ENCODE measurements around the gene EPHA6. TPM values are rescaled to one million over a fixed set of nuclear protein-coding genes. Genes with fewer than 3 reads are reported as not detected.

EPHA6 gene
- total and polyA plus RNA-seq, 2 donors (not counting 1 experiment from before 2014, with no cell fraction given): not detected

- WGBS (ENCODE audit: insufficient coverage): no CpG with 5 or more reads among the region's 2 CpGs
- Histone ChIP-seq H3K4me1 (ENCODE audit: control insufficient read depth in 2 of 2, insufficient read depth in 2 of 2, low read length in 2 of 2) (no peaks in the 10 kb centered on the region), H3K4me2 (replicated peaks; ENCODE audit: low read depth, low read length, poor library complexity, severe bottlenecking) (no peak overlapping the region), H3K27me3 (replicated peaks in 1 of 4; ENCODE audit: control extremely low read depth in 1 of 4, control insufficient read depth in 3 of 4, insufficient read depth in 4 of 4, low read length in 3 of 4) (no peaks in the 10 kb centered on the region), H3K4me3 (ENCODE audit: control extremely low read depth in 1 of 5, extremely low read depth in 1 of 5, insufficient read depth in 1 of 5, low read depth in 2 of 5, low read length in 4 of 5) (no peak overlapping the region), H3K27ac (ENCODE audit: low read length in 2 of 2) (no peak overlapping the region), H3K9me3 (ENCODE audit: control extremely low read depth in 1 of 3, control insufficient read depth in 2 of 3, insufficient read depth in 1 of 3, low read length in 2 of 3) (peaks cover 0 to 4% (median 3%) of the 10 kb centered on the region in 3 donors), H3K79me2 (ENCODE audit: control insufficient read depth, insufficient read depth, low read length) (no peaks in the 10 kb centered on the region), H3K9ac (ENCODE audit: low read length) (no peak overlapping the region), H3K36me3 (replicated peaks in 1 of 2; ENCODE audit: control extremely low read depth in 1 of 2, control insufficient read depth in 1 of 2, extremely low read depth in 1 of 2, insufficient read depth in 2 of 2, low read length in 1 of 2) (no peaks in the 10 kb centered on the region), H4K20me1 (ENCODE audit: control insufficient read depth, insufficient read depth, low read length, poor library complexity, severe bottlenecking) (no peaks in the 10 kb centered on the region), H2AFZ (ENCODE audit: insufficient read depth, low read depth, low read length, poor library complexity, severe bottlenecking) (no peak overlapping the region)
- intact Hi-C loops (cut with micrococcal nuclease): no loop called here
- POLR2A ChIA-PET: no interaction called here
- no peak for ATAC-seq (ENCODE audit: low read depth)
- CTCF ChIA-PET: no interaction called here
- Mint-ChIP-seq H3K4me3 (no peak overlapping the region), H3K9me3 (ENCODE audit: insufficient read depth) (peaks cover 21% of the 10 kb centered on the region), H3K27ac (no peak overlapping the region), H3K4me1 (no peaks in the 10 kb centered on the region), H3K27me3 (no peaks in the 10 kb centered on the region)
- TF ChIP-seq CTCF (IDR thresholded peaks at IDR 0.05) (no peak), EZH2 (IDR thresholded peaks at IDR 0.05; ENCODE audit: borderline replicate concordance, insufficient read depth, low read depth, low read length, poor library complexity, severe bottlenecking) (no peak)
- DNase-seq: no peak
Observed at GRCh38 chr3:97504463-97504862, 690.1 kb downstream of the EPHA6 start.

- TF ChIP-seq EZH2 (IDR thresholded peaks at IDR 0.05; ENCODE audit: borderline replicate concordance, insufficient read depth, low read depth, low read length, poor library complexity, severe bottlenecking) (no peak), CTCF (IDR thresholded peaks at IDR 0.05) (no peak)
- peaks cover 0 to 9% (median 0%) of the 10 kb centered on the region in 3 donors for H3K9me3 ChIP-seq (ENCODE audit: control extremely low read depth in 1 of 3, control insufficient read depth in 2 of 3, insufficient read depth in 1 of 3, low read length in 2 of 3)
- no peaks in the 10 kb centered on the region for H3K27me3 ChIP-seq (replicated peaks in 1 of 4; ENCODE audit: control extremely low read depth in 1 of 4, control insufficient read depth in 3 of 4, insufficient read depth in 4 of 4, low read length in 3 of 4)
- H4K20me1 ChIP-seq (ENCODE audit: control insufficient read depth, insufficient read depth, low read length, poor library complexity, severe bottlenecking): no peaks in the 10 kb centered on the region
- Mint-ChIP-seq H3K9me3 (ENCODE audit: insufficient read depth) (peaks cover 15% of the 10 kb centered on the region), H3K27me3 (no peaks in the 10 kb centered on the region), H3K4me3 (no peak overlapping the region), H3K27ac (no peak overlapping the region), H3K4me1 (no peaks in the 10 kb centered on the region)
- DNase-seq (no peak), ATAC-seq (ENCODE audit: low read depth) (no peak)
- H3K36me3 ChIP-seq (replicated peaks in 1 of 2; ENCODE audit: control extremely low read depth in 1 of 2, control insufficient read depth in 1 of 2, extremely low read depth in 1 of 2, insufficient read depth in 2 of 2, low read length in 1 of 2): no peaks in the 10 kb centered on the region
- no peaks in the 10 kb centered on the region for H3K79me2 ChIP-seq (ENCODE audit: control insufficient read depth, insufficient read depth, low read length)
- ChIA-PET CTCF (no interaction called here), POLR2A (no interaction called here)
- H3K4me3 ChIP-seq (ENCODE audit: control extremely low read depth in 1 of 5, extremely low read depth in 1 of 5, insufficient read depth in 1 of 5, low read depth in 2 of 5, low read length in 4 of 5): no peak overlapping the region
- H3K27ac ChIP-seq (ENCODE audit: low read length in 2 of 2): no peak overlapping the region
- H3K4me2 ChIP-seq (replicated peaks; ENCODE audit: low read depth, low read length, poor library complexity, severe bottlenecking): no peak overlapping the region
- H3K9ac ChIP-seq (ENCODE audit: low read length): no peak overlapping the region
- H3K4me1 ChIP-seq (ENCODE audit: control insufficient read depth in 2 of 2, insufficient read depth in 2 of 2, low read length in 2 of 2): no peaks in the 10 kb centered on the region
- no peak overlapping the region for H2AFZ ChIP-seq (ENCODE audit: insufficient read depth, low read depth, low read length, poor library complexity, severe bottlenecking)
- WGBS (ENCODE audit: insufficient coverage): 94% methylated on average over 2 of the region's 4 CpGs
- intact Hi-C loops (cut with micrococcal nuclease): no loop called here
Observed at GRCh38 chr3:97510795-97511194, 696.4 kb downstream of the EPHA6 start.

Measured in B cell (primary cell).